Mucosa of rectum (tissue), 2 donors: ENCODE results near the gene MRAS.
"Not testable (repeated sequence)": the region's sequence is repeated elsewhere in the genome, so short reads cannot be mapped to it uniquely, and the experiment has no call there.

ENCODE experiments used
- H3K27ac ChIP-seq, 2 donors: one replicate each; pipeline ENCODE4 v1.7.0; 2013; ENCODE audit warnings: inconsistent platforms in 2 of 2, low read depth in 2 of 2, low read length in 2 of 2
- H3K27me3 ChIP-seq, 2 donors: one replicate each; pipeline ENCODE4 v1.7.0; 2013; ENCODE audit warnings: low read length in 2 of 2; ENCODE audit not compliant: control insufficient read depth in 2 of 2, insufficient read depth in 2 of 2
- H3K36me3 ChIP-seq, 2 donors: one replicate each; pipeline ENCODE4 v1.7.0; 2013; ENCODE audit warnings: low read length in 2 of 2; ENCODE audit not compliant: control insufficient read depth in 2 of 2, insufficient read depth in 2 of 2
- H3K4me1 ChIP-seq, 2 donors: one replicate each; pipeline ENCODE4 v1.7.0; 2013; ENCODE audit warnings: low read length in 2 of 2, mild to moderate bottlenecking in 1 of 2; ENCODE audit not compliant: control insufficient read depth in 2 of 2, insufficient read depth in 2 of 2
- H3K4me3 ChIP-seq, 2 donors: one replicate each; pipeline ENCODE4 v1.7.0; 2013; ENCODE audit warnings: low read length in 2 of 2
- H3K9ac ChIP-seq, 2 donors: one replicate each; pipeline ENCODE4 v1.7.0; 2013; ENCODE audit warnings: low read length in 2 of 2, low read depth in 1 of 2, mild to moderate bottlenecking in 1 of 2
- H3K9me3 ChIP-seq, 2 donors: one replicate each; pipeline ENCODE4 v1.7.0; 2013; ENCODE audit warnings: low read length in 2 of 2; ENCODE audit not compliant: control insufficient read depth in 2 of 2
- donor health status: healthy.
- donor health status: Normal muscosa, but diverticular disease.

The MRAS gene

DNA sequence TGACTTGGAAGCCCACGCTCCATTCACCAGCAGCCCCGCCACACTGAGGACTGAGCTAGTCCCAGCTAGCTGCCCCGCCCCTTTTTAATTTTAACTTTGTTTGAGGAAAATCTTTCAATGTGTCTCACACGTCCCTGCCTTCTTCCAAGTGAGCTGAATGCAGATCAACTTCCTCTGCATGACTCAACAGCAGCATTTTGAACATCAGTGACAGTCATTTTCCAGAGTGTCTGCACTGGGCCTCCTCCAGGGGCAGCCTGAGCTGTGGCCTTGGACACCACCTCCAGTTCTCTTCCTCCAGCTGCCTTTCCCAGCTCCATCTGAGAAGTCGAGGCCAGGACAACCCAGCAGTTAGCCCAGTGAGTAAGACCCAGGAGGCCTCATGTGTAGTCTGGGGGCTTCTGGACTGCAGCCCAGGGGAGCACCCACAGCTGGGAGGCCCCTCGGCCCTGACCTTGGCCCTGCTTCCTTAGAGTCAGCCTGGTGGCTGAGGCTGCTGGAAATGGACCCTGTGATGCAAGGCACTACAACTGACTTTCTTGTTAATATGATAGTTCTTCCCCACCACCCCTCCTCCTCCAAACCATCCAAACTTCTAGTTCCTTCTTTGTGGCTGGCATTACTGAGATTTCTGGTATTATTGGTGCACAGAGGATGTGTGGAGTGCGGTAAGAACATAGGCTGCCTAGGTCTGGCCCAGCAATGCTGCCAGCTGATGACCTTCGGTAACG lies 64.6 kb downstream of the MRAS start:
- no peaks in the 10 kb centered on the region for H3K4me1 ChIP-seq
- no peak overlapping the region for H3K27ac ChIP-seq
- H3K4me3 ChIP-seq, result no peak overlapping the region
- no peaks in the 10 kb centered on the region for H3K36me3 ChIP-seq
- no peaks in the 10 kb centered on the region for H3K9me3 ChIP-seq
- H3K9ac ChIP-seq, result no peak overlapping the region
- no peaks in the 10 kb centered on the region for H3K27me3 ChIP-seq

- H3K9ac ChIP-seq, H3K4me3 ChIP-seq, H3K36me3 ChIP-seq, H3K27me3 ChIP-seq, H3K4me1 ChIP-seq, H3K27ac ChIP-seq, H3K9me3 ChIP-seq: not testable (repeated sequence)
These were observed 67.9 kb downstream of the MRAS start for GRCh38 chr3:138416236-138416635.

DNA sequence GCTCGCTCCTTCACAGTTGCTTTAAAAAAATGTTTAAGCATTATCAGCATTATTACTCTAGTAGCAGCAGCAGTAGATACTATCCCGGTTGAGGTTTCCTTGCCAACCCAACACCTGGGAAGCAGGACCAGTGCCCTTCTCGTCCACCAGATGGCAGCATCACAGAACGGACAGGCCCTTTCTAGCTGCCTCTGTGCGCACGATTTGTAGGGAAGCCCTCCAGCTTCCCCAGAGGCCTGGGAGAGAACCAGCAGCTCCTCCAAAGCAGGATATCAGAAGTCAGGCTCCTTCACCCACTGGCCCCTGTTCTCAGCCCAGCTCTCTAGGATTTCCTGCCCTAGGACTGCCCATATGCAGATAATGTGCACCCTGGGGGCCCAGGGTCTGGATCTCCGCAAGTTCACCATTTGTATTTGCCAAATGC lies 69.2 kb downstream of the MRAS start:
- Histone ChIP-seq H3K9me3 (no peaks in the 10 kb centered on the region), H3K4me3 (no peak overlapping the region), H3K9ac (no peak overlapping the region), H3K27ac (no peak overlapping the region), H3K4me1 (no peaks in the 10 kb centered on the region), H3K36me3 (no peaks in the 10 kb centered on the region), H3K27me3 (no peaks in the 10 kb centered on the region)

- H3K4me3 ChIP-seq, result no peak overlapping the region
- no peak overlapping the region for H3K27ac ChIP-seq
- no peaks in the 10 kb centered on the region for H3K4me1 ChIP-seq
- no peaks in the 10 kb centered on the region for H3K27me3 ChIP-seq
- H3K36me3 ChIP-seq, result no peaks in the 10 kb centered on the region
- H3K9ac ChIP-seq, result no peak overlapping the region
- H3K9me3 ChIP-seq, result no peaks in the 10 kb centered on the region
These were observed 70.3 kb downstream of the MRAS start for GRCh38 chr3:138418601-138419206.

GRCh38 chr3:138423316-138423715 lies 74.9 kb downstream of the MRAS start:
- no peaks in the 10 kb centered on the region for H3K36me3 ChIP-seq
- no peak overlapping the region for H3K27ac ChIP-seq
- no peaks in the 10 kb centered on the region for H3K27me3 ChIP-seq
- no peaks in the 10 kb centered on the region for H3K9me3 ChIP-seq
- no peak overlapping the region for H3K4me3 ChIP-seq
- no peak overlapping the region for H3K9ac ChIP-seq
- no peaks in the 10 kb centered on the region for H3K4me1 ChIP-seq

GRCh38 chr3:138424323-138424722 lies 75.9 kb downstream of the MRAS start:
- Histone ChIP-seq H3K36me3 (no peaks in the 10 kb centered on the region), H3K9me3 (no peaks in the 10 kb centered on the region), H3K9ac (no peak overlapping the region), H3K4me3 (no peak overlapping the region), H3K27me3 (no peaks in the 10 kb centered on the region), H3K4me1 (no peaks in the 10 kb centered on the region), H3K27ac (no peak overlapping the region)

- Histone ChIP-seq H3K4me1 (no peaks in the 10 kb centered on the region), H3K9me3 (no peaks in the 10 kb centered on the region), H3K27me3 (no peaks in the 10 kb centered on the region), H3K9ac (no peak overlapping the region), H3K27ac (no peak overlapping the region), H3K36me3 (no peaks in the 10 kb centered on the region), H3K4me3 (no peak overlapping the region)
These were observed 77.8 kb downstream of the MRAS start for GRCh38 chr3:138426211-138426610.

DNA sequence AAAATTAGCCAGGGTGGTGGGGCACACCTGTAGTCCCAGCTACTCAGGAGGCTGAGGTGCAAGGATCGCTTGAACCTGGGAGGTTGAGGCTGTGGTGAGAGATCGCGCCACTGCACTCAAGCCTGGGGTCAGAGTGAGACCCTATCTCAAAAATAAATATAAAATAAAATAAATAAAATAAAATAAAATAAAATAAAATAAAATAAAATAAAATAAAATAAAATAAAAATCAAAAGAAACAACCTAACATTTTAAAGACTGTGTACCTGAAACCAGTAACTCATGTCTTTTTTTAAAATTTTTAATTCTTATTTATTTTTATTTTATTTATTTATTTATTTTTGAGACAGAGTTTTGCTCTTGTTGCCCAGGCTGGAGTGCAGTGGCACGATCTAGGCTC lies 78.4 kb downstream of the MRAS start:
- H3K9me3 ChIP-seq, H3K27me3 ChIP-seq, H3K36me3 ChIP-seq, H3K27ac ChIP-seq, H3K4me3 ChIP-seq, H3K4me1 ChIP-seq, H3K9ac ChIP-seq: not testable (repeated sequence)

DNA sequence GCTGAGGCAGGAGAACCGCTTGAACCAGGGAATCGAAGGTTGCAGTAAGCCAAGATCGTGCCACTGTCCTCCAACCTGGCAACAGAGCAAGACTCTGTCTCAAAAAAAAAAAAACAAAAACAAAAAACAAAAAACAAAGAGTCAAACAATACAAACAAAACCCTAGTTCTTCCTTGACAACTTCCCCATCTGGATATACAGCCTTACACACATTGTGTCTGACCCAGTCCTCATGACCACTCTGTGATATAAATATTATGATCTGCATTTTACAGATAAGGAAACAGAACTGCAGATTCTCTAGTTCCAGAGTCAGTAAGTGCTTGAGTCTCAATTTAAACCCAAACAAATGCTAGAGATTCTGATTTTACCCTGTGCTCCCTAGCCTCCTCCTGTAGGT lies 81.3 kb downstream of the MRAS start:
- H3K9me3 ChIP-seq, result no peaks in the 10 kb centered on the region
- H3K4me1 ChIP-seq, result peaks cover 0 to 2% of the 10 kb centered on the region in 2 donors
- H3K27me3 ChIP-seq, result peaks cover 5% of the 10 kb centered on the region in 2 donors
- H3K36me3 ChIP-seq, result no peaks in the 10 kb centered on the region
- no peak overlapping the region for H3K9ac ChIP-seq
- no peak overlapping the region for H3K27ac ChIP-seq
- H3K4me3 ChIP-seq, result no peak overlapping the region

DNA sequence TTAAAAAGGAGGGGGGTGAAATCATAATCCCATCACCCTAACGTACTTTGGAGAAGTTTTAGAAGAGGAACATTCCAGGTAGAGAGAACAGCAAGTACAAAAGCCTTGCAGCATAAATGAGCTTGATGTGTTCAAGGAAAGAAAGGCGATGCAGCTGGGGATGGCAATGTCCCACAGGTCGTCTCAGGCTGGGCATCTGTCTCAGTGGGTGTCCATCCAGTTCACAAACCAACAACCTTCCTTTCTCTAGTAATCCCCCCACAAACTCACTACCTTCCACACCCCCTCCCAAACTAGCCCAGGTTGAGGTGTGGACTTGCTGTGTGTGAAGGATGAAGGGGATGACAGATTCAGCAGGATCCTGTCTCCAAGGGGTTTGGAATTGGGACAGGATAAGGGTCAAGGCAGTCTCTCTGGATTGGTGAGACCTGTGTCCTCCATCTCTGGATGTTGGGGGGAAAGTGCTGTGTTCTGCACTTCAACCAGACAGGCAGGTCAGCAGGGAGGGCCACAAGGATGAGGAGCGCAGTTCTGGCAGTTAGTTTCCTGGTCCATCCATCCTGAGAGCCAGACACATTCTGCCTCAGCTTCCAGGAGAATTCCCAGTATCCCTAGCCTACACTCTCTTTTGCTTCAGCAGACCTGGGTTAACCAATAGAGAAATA lies 84.3 kb downstream of the MRAS start:
- Histone ChIP-seq H3K4me3 (no peak overlapping the region), H3K9me3 (no peaks in the 10 kb centered on the region), H3K27me3 (peaks cover 14 to 28% of the 10 kb centered on the region in 2 donors)

More for the DNA sequence above, 84.3 kb downstream of the MRAS start:
- H3K27ac ChIP-seq, result no peak overlapping the region
- H3K9ac ChIP-seq, result no peak overlapping the region
- peaks cover 4 to 8% of the 10 kb centered on the region in 2 donors for H3K4me1 ChIP-seq
- H3K36me3 ChIP-seq, result no peaks in the 10 kb centered on the region
